ENCODE results near the gene SLC25A47. TPM values are rescaled to one million over a fixed set of nuclear protein-coding genes. Genes with fewer than 3 reads are reported as not detected.

Gene SLC25A47
- total and polyA plus RNA-seq, 2 donors (not counting 3 experiments of a cell fraction or from before 2014, with no cell fraction given), result not detected

GRCh38 chr14:100359881-100360280, 36.7 kb downstream of the SLC25A47 start:
- Histone ChIP-seq H3K4me1 (ENCODE audit: control insufficient read depth, extremely low read depth, insufficient read depth, low read length) (peaks cover 33% of the 10 kb centered on the region), H3K4me2 (ENCODE audit: insufficient read depth, low read length) (peak overlapping the region; percentile 28), H4K20me1 (replicated peaks; ENCODE audit: control insufficient read depth, extremely low read depth, insufficient read depth, low read length) (no peaks in the 10 kb centered on the region), H3K9ac (replicated peaks; ENCODE audit: extremely low read depth, insufficient read depth, low read length) (peak overlapping the region; percentile 78), H3K27me3 (ENCODE audit: control insufficient read depth in 2 of 2, insufficient read depth in 2 of 2, low read length in 2 of 2) (no peaks in the 10 kb centered on the region), H3K9me1 (replicated peaks; ENCODE audit: control insufficient read depth, extremely low read depth, insufficient read depth, low read length) (no peaks in the 10 kb centered on the region), H3K4me3 (replicated peaks in 1 of 3; ENCODE audit: insufficient read depth in 1 of 3, low read depth in 1 of 3, low read length in 3 of 3) (no peak overlapping the region), H3K27ac (ENCODE audit: insufficient read depth, low read depth, low read length) (peak overlapping the region; percentile 96), H3K9me3 (replicated peaks; ENCODE audit: control insufficient read depth, insufficient read depth, low read length) (no peaks in the 10 kb centered on the region), H2AFZ (ENCODE audit: low read depth, low read length) (no peak overlapping the region), H3K36me3 (ENCODE audit: control insufficient read depth in 2 of 2, extremely low read depth in 1 of 2, insufficient read depth in 2 of 2, low read length in 2 of 2) (peaks cover 23 to 24% of the 10 kb centered on the region in 2 experiments), H3K79me2 (ENCODE audit: control insufficient read depth, insufficient read depth, low read length) (no peaks in the 10 kb centered on the region)
- FAIRE-seq, result peak; percentile 93
- DNase-seq (ENCODE audit: low read depth, low spot score), result peak; percentile 95
- ChIA-PET POLR2A (interaction anchor here (0.6 to 3.1 kb wide), 2 partner anchors 15 to 145 kb away, joined by 4 to 18 read pairs; a partner anchor contains a TSS), CTCF (interaction anchor here (1.2 to 3.5 kb wide), 3 partner anchors 15 to 25 kb away, joined by 7 to 14 read pairs (median 7); a partner anchor contains a TSS)
- no TSS peak for BruUV-seq (replicated peaks)
- intact Hi-C loops (cut with micrococcal nuclease), result loop anchor here (1.0 kb wide), 1 partner anchor 15 kb away; a partner anchor contains a TSS
- TF ChIP-seq JUN (IDR thresholded peaks at IDR 0.05; ENCODE audit: borderline replicate concordance, insufficient read depth, insufficient read length, low read depth), result peak; percentile 92
- no peak for TF ChIP-seq EZH2 (IDR thresholded peaks at IDR 0.05; ENCODE audit: borderline replicate concordance, low read depth, low read length, severe bottlenecking)
- TF ChIP-seq FOS (IDR thresholded peaks at IDR 0.05; ENCODE audit: borderline replicate concordance, insufficient read depth, low read length), result no peak
- peak; percentile 36 for TF ChIP-seq POLR2AphosphoS5 (IDR thresholded peaks at IDR 0.05; ENCODE audit: insufficient read depth, low read depth, low read length)
- TF ChIP-seq GATA2 (IDR thresholded peaks at IDR 0.05; ENCODE audit: insufficient read depth, insufficient read length, low read depth, low read length), result peak; percentile 69
- TF ChIP-seq, protein P1, sequence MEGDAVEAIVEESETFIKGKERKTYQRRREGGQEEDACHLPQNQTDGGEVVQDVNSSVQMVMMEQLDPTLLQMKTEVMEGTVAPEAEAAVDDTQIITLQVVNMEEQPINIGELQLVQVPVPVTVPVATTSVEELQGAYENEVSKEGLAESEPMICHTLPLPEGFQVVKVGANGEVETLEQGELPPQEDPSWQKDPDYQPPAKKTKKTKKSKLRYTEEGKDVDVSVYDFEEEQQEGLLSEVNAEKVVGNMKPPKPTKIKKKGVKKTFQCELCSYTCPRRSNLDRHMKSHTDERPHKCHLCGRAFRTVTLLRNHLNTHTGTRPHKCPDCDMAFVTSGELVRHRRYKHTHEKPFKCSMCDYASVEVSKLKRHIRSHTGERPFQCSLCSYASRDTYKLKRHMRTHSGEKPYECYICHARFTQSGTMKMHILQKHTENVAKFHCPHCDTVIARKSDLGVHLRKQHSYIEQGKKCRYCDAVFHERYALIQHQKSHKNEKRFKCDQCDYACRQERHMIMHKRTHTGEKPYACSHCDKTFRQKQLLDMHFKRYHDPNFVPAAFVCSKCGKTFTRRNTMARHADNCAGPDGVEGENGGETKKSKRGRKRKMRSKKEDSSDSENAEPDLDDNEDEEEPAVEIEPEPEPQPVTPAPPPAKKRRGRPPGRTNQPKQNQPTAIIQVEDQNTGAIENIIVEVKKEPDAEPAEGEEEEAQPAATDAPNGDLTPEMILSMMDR (IDR thresholded peaks at IDR 0.05; ENCODE audit: extremely low read depth in 1 of 2, insufficient read depth in 1 of 2, low read depth in 1 of 2, low read length in 2 of 2), result no peak
- peak; percentile 54 for TF ChIP-seq POLR2A (IDR thresholded peaks at IDR 0.05; ENCODE audit: low read depth, low read length)
- TF ChIP-seq MYC (IDR thresholded peaks at IDR 0.05; ENCODE audit: low read depth, low read length), result no peak
- TF ChIP-seq, protein P2, sequence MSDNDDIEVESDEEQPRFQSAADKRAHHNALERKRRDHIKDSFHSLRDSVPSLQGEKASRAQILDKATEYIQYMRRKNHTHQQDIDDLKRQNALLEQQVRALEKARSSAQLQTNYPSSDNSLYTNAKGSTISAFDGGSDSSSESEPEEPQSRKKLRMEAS (IDR thresholded peaks at IDR 0.05; ENCODE audit: insufficient read depth, insufficient read length), result no peak
- dilution Hi-C loops (cut with MboI; ENCODE audit: extremely low pct_ligation_motif_present, low sequenced_read_pairs), result no loop called here
